ENCODE results near the gene SLC8A2. TPM values are rescaled to one million over a fixed set of nuclear protein-coding genes. Genes with fewer than 3 reads are reported as not detected.

SLC8A2 gene
- total RNA-seq, 4 donors from 2014 or later = not detected

- Histone ChIP-seq H3K27me3 (no peaks in the 10 kb centered on the region), H3K36me3 (peaks cover 0 to 68% of the 10 kb centered on the region in 2 donors), H3K9me3 (no peaks in the 10 kb centered on the region), H3K27ac (no peak overlapping the region), H3K4me1 (peaks cover 0 to 8% of the 10 kb centered on the region in 2 donors), H3K4me3 (no peak overlapping the region)
- intact Hi-C loops (cut with DNase I; ENCODE audit: low total_unique reads) = no loop called here
- DNase-seq (no peak), ATAC-seq (no peak)
- TF ChIP-seq CTCF (IDR thresholded peaks at IDR 0.05 in 4 of 5, conservative IDR thresholded peaks at IDR 0.05 in 1 of 5) (no peak), POLR2A (IDR thresholded peaks at IDR 0.05) (no peak)
- in situ Hi-C loops (cut with MboI; ENCODE audit: low sequenced_read_pairs in 4 of 4) = no loop called here
These were observed 19.9 kb upstream of the SLC8A2 start for GRCh38 chr19:47491358-47492136.

DNA sequence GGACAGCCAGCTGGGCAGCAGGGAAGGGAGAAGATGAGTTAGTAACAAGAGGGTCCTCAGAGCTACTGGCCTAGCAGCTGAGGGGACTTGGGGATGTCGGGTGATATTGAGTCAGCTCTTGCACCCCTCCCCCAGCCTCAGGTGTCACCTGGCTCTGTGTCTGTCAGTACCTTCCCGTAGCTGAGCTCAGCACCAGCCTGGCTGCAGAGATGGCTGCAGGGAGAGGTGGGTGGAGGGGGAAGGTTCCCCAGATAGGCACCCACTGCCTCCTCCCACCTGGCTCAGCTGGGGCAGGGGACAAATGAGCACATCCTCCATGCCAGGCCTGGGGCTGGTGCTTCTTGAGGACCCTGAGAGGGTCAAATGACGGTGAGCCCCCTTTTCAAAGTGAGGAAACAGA is 19.2 kb upstream of the SLC8A2 start:
- no peaks in the 10 kb centered on the region for H3K27me3 ChIP-seq
- H3K4me3 ChIP-seq = no peak overlapping the region
- in situ Hi-C loops (cut with MboI; ENCODE audit: low sequenced_read_pairs in 4 of 4) (no loop called here), intact Hi-C loops (cut with DNase I; ENCODE audit: low total_unique reads) (no loop called here)
- peaks cover 0 to 66% of the 10 kb centered on the region in 2 donors for H3K36me3 ChIP-seq
- ATAC-seq (no peak), DNase-seq (no peak)
- no peak for TF ChIP-seq POLR2A (IDR thresholded peaks at IDR 0.05)
- no peak for TF ChIP-seq CTCF (IDR thresholded peaks at IDR 0.05 in 4 of 5, conservative IDR thresholded peaks at IDR 0.05 in 1 of 5)
- peaks cover 0 to 5% of the 10 kb centered on the region in 2 donors for H3K4me1 ChIP-seq
- no peaks in the 10 kb centered on the region for H3K9me3 ChIP-seq
- no peak overlapping the region for H3K27ac ChIP-seq

DNA sequence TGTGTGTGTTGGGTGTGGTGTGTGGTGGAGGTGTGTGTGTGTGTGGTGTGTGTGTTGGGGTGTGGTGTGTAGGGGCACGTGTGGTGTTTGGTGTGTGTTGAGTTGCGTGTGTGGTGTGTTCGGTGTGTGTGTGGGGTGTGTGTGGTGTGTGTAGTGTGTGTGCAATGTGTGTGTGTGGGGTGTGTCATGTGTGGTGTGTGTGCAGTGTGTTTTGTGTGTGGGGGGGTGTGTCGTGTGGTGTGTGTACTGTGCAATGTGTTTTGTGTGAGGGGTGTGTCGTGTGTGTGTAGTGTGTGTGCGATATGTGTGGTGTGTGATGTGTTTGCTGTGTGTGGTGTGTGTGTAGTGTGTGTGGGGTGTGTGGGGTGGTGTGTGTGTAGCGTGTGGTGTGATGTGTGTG is 18.3 kb upstream of the SLC8A2 start:
- no peak for ATAC-seq
- in situ Hi-C loops (cut with MboI; ENCODE audit: low sequenced_read_pairs in 4 of 4) = no loop called here
- Histone ChIP-seq H3K27me3 (no peaks in the 10 kb centered on the region), H3K36me3 (peaks cover 0 to 62% of the 10 kb centered on the region in 2 donors), H3K9me3 (no peaks in the 10 kb centered on the region), H3K4me1 (peaks cover 0 to 4% of the 10 kb centered on the region in 2 donors), H3K27ac (no peak overlapping the region), H3K4me3 (no peak overlapping the region)
- no peak for DNase-seq
- TF ChIP-seq POLR2A (IDR thresholded peaks at IDR 0.05) = no peak
- TF ChIP-seq CTCF (IDR thresholded peaks at IDR 0.05 in 4 of 5, conservative IDR thresholded peaks at IDR 0.05 in 1 of 5) = no peak
- intact Hi-C loops (cut with DNase I; ENCODE audit: low total_unique reads) = no loop called here

DNA sequence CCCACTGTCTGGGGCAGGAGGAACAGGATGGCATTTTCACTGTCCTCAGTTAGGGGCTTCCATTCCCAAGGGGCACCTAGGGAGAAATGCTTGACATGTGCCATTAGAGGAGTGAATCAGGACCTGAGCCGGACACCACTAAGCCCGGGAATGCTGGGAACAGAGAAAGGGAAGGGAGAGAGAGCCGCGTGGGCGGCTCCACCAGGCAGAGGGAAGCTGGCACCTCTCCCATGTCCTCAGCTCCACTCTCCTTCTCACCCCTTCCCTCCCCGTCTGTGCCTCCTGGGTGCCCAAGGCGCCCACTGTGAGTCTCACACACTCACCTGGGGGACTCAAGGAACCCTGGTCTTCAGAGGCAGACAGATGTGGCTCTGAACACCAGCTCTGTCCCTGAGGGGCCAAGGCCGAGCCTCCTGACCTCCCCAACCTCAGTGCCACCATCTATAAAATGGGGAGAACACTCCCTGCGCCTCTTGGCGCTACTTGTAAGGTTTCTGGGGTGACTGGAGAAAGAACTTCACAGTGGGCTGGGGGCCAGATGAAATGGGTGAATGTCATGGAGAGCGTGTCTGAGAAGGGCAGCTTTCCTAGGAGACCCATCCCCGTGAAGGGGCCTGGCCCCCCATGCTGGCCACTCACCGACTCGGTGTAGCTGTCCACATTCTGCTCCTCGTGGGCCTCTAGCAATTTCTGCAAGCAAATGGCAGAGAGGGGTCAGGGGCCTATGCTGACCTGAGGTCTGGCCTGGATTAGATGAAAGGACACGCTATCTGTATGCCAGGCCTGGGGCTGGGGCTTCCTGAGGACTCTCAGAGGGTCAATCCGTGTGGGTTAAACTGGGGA is 17.6 kb upstream of the SLC8A2 start:
- no peak overlapping the region for H3K4me3 ChIP-seq
- no peaks in the 10 kb centered on the region for H3K4me1 ChIP-seq
- H3K36me3 ChIP-seq = peaks cover 0 to 62% of the 10 kb centered on the region in 2 donors
- intact Hi-C loops (cut with DNase I; ENCODE audit: low total_unique reads) = loop anchor here (10.0 kb wide), 1 partner anchor 1584 kb away; the partner anchor contains the start of gene MYPOP
- DNase-seq (no peak), ATAC-seq (no peak)
- no peaks in the 10 kb centered on the region for H3K9me3 ChIP-seq
- H3K27me3 ChIP-seq = no peaks in the 10 kb centered on the region
- in situ Hi-C loops (cut with MboI; ENCODE audit: low sequenced_read_pairs in 4 of 4) = no loop called here
- H3K27ac ChIP-seq = no peak overlapping the region
- TF ChIP-seq POLR2A (IDR thresholded peaks at IDR 0.05) (no peak), CTCF (IDR thresholded peaks at IDR 0.05 in 4 of 5, conservative IDR thresholded peaks at IDR 0.05 in 1 of 5) (no peak)

Data from gastrocnemius medialis (tissue), 4 donors.